Left lobe of liver (tissue), 2 donors: ENCODE measurements around the gene B3GALT4. TPM values are rescaled to one million over a fixed set of nuclear protein-coding genes. Genes with fewer than 3 reads are reported as not detected.

ENCODE experiments used
- ATAC-seq: fragments of 200-7000 bp; cut with Tn5 transposase; one replicate; pipeline ENCODE4 v1.9.1; 2020; ENCODE audit warnings: mild to moderate bottlenecking, moderate library complexity
- DNase-seq: peaks from one replicate; pipeline ENCODE4 v3.0.0-alpha.2; 2020; ENCODE audit warnings: low spot score
- total RNA-seq: library from RNA; stranded (reverse); gene quantifications from one replicate; pipeline ENCODE4 v1.2.1, GENCODE V29; 2021
- donor health status: DM: no; HTN: no; CAD: no; lungs with moderate emphysema.
- donor health status: DM: no; HTN: yes; CAD: no.

The B3GALT4 gene
- total RNA-seq, 1 donor from 2014 or later = 1.2 TPM

DNA sequence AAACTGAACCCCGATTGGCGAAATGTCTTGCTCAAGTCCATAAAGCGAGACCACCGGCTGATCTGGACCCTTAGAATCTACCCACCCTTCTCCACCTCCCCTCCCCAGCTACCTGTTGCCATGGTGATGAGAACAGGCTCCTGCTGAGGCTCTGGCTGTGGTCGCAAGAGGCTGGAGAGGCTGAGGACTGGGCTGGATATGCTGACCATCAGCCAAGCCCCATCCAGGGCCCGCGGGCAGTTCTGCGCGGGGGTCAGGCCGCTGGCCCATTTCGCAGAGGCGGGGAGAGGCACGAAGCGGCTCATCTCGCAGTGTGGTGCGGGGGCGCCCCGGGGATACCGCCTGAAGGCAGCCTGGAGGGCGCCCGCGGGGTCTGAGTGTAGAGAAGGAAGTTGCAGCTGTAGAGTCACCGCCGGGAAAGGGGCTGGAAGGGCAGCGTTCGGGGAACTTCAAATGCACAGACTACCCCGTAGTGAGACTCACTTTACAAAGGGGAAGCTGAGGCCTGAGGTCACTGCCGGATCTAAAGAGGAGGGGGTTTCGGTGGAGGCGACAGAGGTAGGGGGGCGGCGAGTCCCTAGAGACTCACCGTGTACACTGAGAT lies 36.3 kb downstream of the B3GALT4 start:
- no peak for DNase-seq
- peak; percentile 4 for ATAC-seq

GRCh38 chr6:33313709-33314514 lies 37.0 kb downstream of the B3GALT4 start, which contains the start of gene TAPBP:
TSS of gene TAPBP (minus strand) at chr6:33314078. CDS start at chr6:33314041, 37 bp downstream.
- ATAC-seq (peak; percentile 31), DNase-seq (no peak)

DNA sequence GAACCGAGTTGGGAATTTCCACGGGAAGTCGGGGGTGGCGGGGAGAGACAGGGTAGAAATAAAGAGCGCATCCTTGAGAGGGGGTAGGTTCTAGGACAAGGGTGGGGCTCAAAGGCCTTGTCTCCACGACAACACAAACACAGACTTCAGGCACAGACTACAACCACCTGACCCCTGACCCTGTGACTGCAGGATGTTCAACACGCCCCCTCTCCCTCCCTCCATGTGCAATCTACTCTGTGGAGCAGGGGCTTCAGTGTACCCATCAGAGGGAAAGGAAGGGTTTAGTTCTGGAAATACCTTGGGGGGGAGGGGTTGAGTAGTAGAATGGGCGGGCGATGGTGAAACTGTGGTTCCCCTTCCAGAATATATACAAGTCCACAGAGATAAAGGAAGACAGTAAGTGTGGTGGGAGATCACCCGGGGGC lies 37.6 kb downstream of the B3GALT4 start:
- DNase-seq (no peak), ATAC-seq (peak; percentile 8)

DNA sequence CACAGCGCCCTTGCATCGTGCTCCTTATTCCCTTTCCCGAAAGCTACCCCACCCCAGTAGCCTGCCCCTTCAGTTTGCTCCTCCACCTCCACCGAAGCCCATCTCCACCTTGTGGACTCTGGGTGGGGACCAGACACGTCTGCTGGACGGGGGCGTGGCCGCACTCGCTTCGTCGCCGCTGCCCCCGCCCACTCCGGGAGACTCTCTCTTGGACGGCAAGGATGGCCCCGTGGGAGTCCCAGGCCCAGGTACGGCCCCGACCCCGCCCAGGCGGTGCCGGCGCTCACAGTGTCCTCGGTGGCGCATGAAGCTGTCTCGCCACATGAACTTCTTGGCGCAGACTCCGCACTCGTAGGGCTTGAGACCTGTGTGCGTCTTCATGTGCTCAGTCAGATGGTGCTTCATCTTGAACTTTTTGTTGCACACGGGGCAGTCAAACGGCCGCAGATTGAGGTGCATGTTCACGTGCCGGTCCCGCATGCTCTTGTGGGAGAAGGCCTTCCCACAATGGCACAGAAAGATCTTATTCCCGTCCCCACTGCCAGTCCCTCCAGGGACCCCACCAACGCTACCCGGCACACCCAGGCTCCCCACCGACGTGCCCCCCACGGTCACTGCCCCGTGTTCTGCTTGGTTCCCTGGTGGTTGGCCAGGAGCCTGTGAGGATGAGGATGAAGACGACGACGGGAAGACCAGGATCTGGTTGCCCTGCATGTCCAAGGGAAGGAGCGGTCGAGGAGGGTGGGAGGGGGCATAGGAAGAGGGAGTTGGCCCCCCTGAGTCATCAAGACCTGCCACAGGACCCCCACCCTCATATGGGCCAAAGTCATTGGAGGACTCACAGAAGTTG lies 38.2 kb downstream of the B3GALT4 start:
- no peak for DNase-seq
- no peak for ATAC-seq

- no peak for DNase-seq
- ATAC-seq = no peak
Observed at GRCh38 chr6:33315793-33316602, 39.1 kb downstream of the B3GALT4 start.

- no peak for DNase-seq
Observed at GRCh38 chr6:33316603-33317418, 39.9 kb downstream of the B3GALT4 start.

GRCh38 chr6:33317419-33317668 lies 40.4 kb downstream of the B3GALT4 start:
- DNase-seq = no peak
- peak; percentile 6 for ATAC-seq

More at GRCh38 chr6:33316603-33317418, 39.9 kb downstream of the B3GALT4 start:
- ATAC-seq = no peak

DNA sequence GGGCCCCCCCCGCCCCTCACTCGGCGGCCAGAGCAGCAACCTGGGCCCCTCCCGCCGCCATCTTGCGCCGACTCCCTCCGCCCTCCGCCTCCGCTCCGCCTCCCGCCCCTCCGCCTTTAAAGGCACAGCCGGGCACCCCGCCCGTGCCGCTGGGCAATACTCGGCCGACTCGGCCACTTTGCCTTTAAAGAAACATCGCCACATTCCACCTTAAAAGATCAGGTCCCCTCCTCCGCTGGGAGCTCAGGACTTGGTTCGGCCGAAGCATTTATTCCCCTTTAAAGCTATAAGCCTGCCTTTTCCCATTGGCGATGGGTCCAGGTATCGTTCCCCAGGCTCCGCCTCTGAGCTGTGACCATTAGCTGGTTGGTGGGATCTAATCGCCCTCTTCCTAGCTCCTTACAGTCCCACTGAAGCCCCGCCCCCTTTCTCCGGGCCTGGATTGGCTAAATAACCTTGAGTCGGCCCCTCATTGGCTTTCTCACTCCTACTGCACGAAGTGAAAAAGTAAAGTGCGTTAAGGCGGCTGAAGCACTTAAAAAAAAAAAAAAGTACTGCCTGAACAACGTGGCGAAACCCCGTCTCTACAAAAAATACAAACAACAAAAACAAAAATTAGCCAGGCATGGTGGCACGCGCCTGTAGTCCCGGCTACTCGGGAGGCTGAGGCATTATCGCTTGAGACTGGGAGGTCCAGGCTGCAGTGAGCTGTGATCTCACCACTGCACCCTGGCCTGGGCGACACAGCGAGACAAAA lies 40.9 kb downstream of the B3GALT4 start, which contains the start of gene ZBTB22:
Gene ZBTB22 (minus strand): TSS at position 76 of the 757 bp plus-strand sequence. CDS start 828 bp downstream, outside the sequence.
- peak; percentile 99 for DNase-seq
- ATAC-seq = peak; percentile 79

DNA sequence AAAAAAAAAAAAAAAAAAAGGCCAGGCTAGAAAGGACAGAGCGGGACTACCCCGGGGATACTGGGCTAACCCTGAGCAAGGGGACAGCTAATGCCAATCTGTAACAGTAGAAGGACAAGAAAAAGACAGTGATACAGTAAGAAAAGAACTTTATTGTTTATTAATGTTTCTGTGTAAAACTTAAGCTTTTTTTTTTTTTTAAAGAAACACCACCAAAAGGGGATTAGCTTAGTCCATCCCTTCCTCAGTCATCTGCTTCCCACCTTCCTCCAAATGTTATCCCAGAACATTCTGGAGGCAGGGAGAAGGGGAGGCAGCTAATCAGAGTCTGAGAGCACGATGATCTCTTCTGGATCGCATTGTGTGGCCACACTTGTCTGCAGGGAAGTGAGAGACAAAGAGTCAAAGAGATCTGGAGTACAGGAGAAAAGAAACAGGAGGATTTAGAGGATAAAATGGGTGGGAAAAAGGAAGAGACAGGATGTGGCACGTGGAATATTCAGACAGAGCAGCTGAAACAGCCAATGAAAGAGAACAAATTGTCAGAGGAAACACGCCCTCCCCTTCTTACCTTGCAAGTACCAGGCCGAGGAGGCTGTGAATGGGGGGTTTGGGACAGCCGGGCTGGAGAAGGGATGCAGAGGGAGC lies 41.6 kb downstream of the B3GALT4 start:
- no peak for ATAC-seq
- DNase-seq = no peak

GRCh38 chr6:33319939-33320314 lies 43.0 kb downstream of the B3GALT4 start:
- ATAC-seq = no peak
- no peak for DNase-seq

DNA sequence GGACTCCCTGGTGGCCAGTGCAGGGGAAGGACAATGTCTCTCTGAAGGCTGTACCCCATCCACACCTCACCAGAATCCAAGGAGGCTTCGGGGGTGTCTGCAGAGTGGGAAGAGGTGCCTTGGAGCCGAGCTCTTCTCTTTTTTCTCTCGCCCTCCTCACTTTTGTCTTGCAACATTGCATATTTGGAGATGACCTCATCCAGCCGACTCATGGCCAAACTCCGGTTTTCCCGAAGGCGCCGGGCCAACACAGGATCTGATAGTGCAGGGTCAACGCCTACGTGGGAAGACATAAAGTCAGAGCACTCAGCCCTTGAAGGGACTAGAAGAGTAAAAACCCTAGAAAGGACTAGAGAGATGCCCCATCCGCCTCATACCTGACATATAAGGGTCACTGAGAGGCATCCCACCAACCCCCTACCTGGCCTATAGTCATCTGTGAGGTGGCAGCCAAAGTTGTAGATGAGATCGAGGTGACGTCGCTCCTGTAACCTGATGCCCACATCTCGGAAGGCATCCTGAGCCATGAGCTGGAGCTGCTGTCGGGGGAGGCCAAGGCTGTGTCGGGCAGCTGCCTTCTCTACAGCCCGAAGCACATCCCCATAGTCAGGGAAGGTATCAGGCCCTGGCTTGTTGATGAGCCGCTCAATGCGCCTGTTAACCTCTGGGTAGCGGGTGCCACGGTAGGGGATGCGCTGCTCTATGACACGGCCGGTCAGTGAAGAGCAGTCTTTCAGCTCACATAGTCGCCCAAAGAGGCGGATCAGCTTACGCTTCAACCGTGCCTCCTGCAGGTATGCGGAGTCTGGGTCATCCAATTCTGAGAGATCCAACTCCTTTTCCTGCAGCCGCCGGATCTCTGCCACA lies 43.6 kb downstream of the B3GALT4 start:
- DNase-seq (peak; percentile 65), ATAC-seq (no peak)

DNA sequence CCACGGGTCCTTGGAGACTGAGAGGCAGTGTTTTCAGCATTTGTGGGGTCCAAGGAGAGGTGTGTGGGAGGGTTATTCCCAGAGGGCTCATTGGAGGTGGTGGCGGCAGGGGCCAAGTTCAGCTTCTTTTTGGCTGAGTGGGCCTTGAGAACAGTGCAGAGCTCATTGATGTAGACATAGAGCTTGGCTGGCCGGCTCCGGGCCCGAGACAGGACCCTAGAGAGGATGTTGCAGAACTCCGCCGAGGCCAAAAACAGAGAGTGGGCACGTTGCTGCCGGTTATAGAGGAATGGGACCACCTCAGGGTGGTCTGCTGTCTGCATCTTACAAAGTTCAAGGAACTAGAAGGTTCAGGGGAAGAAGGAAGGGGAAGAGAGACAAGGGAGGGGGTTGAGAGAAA lies 44.3 kb downstream of the B3GALT4 start:
- ATAC-seq (no peak), DNase-seq (no peak)

- ATAC-seq (no peak), DNase-seq (no peak)
Observed at GRCh38 chr6:33323623-33323948, 46.7 kb downstream of the B3GALT4 start.

- ATAC-seq (no peak), DNase-seq (no peak)
Observed at GRCh38 chr6:33324125-33324524, 47.2 kb downstream of the B3GALT4 start.
